B cell (primary cell): ENCODE data around the gene PEAK1. TPM values are rescaled to one million over a fixed set of nuclear protein-coding genes. Genes with fewer than 3 reads are reported as not detected.

Experiments
- ATAC-seq: fragments of 200-7000 bp; cut with Tn5 transposase; one replicate; pipeline ENCODE4 v1.10.0; 2021; ENCODE audit warnings: low read depth, mild to moderate bottlenecking, moderate number of reproducible peaks, moderate library complexity
- CTCF ChIA-PET: fragments of 350-600 bp; sonication (Branson Sonifier 250); formaldehyde crosslinking; loops from one replicate; lab custom pipeline; 2021; ENCODE audit warnings: antibody characterized with exemption, inconsistent platforms; lab: Charles Lee
- POLR2A ChIA-PET: fragments of 350-600 bp; sonication (Branson Sonifier 250); formaldehyde crosslinking; loops from one replicate; lab custom pipeline; 2021; ENCODE audit warnings: antibody characterized with exemption; lab: Charles Lee
- DNase-seq: peaks from one replicate; pipeline ENCODE4 v3.0.0; 2013
- H2AFZ ChIP-seq: 2 replicates; pipeline ENCODE4 v1.6.1; 2012; ENCODE audit warnings: mild to moderate bottlenecking, low read depth, low read length; ENCODE audit not compliant: insufficient read depth, poor library complexity, severe bottlenecking
- H3K27ac ChIP-seq, 2 donors: 1 replicate in 1 of 2; 2 replicates in 1 of 2; pipeline ENCODE4 v1.5.1; 2012 to 2013; ENCODE audit warnings: low read length in 2 of 2, mild to moderate bottlenecking in 2 of 2, moderate library complexity in 1 of 2
- H3K27me3 ChIP-seq, 4 experiments: fragments of 200-600 bp in 1 of 4; sonication (generic) in 1 of 4; replicated peaks in 1 of 4; 1 replicate in 2 of 4; 2 replicates in 2 of 4; pipeline versions ENCODE4 v1.6.1 to v1.7.0; 2013 to 2016; ENCODE audit warnings: low read length in 3 of 4, mild to moderate bottlenecking in 2 of 4, mixed read lengths in 1 of 4, moderate library complexity in 1 of 4; ENCODE audit not compliant: insufficient read depth in 4 of 4, control insufficient read depth in 3 of 4; ENCODE audit errors: control extremely low read depth in 1 of 4
- H3K36me3 ChIP-seq, 2 experiments: replicated peaks in 1 of 2; 1 replicate in 1 of 2; 2 replicates in 1 of 2; pipeline versions ENCODE4 v1.6.1 to v1.7.1; 2013; ENCODE audit warnings: low read length in 1 of 2; ENCODE audit not compliant: insufficient read depth in 2 of 2, control insufficient read depth in 1 of 2; ENCODE audit errors: control extremely low read depth in 1 of 2, extremely low read depth in 1 of 2
- H3K4me1 ChIP-seq, 2 donors: fragments of 200-600 bp in 1 of 2; sonication (generic) in 1 of 2; 1 replicate in 1 of 2; 2 replicates in 1 of 2; pipeline versions ENCODE4 v1.5.1 to v1.6.1; 2013 to 2017; ENCODE audit warnings: low read length in 2 of 2; ENCODE audit not compliant: control insufficient read depth in 2 of 2, insufficient read depth in 2 of 2
- H3K4me2 ChIP-seq: replicated peaks from 2 replicates; pipeline ENCODE3; 2012; ENCODE audit warnings: mild to moderate bottlenecking, low read depth, low read length; ENCODE audit not compliant: poor library complexity, severe bottlenecking
- H3K4me3 ChIP-seq, 5 experiments: fragments of 200-600 bp in 1 of 5; sonication (generic) in 1 of 5; 1 replicate in 3 of 5; 2 replicates in 2 of 5; pipeline versions ENCODE4 v1.5.1 to v1.7.0; 2011 to 2016; ENCODE audit warnings: low read length in 4 of 5, mild to moderate bottlenecking in 4 of 5, low read depth in 2 of 5, control low read depth in 1 of 5, moderate library complexity in 1 of 5; ENCODE audit not compliant: insufficient read depth in 1 of 5; ENCODE audit errors: control extremely low read depth in 1 of 5, extremely low read depth in 1 of 5
- H3K79me2 ChIP-seq: fragments of 200-600 bp; sonication (generic); one replicate; pipeline ENCODE4 v1.6.0; 2016; ENCODE audit warnings: low read length; ENCODE audit not compliant: control insufficient read depth, insufficient read depth
- H3K9ac ChIP-seq: fragments of 200-600 bp; sonication (generic); 2 replicates; pipeline ENCODE4 v1.6.1; 2017; ENCODE audit warnings: mild to moderate bottlenecking, low read length, moderate library complexity
- H3K9me3 ChIP-seq, 3 donors: one replicate each; pipeline versions ENCODE4 v1.6.1 to v1.7.1; 2013; ENCODE audit warnings: low read length in 2 of 3; ENCODE audit not compliant: control insufficient read depth in 2 of 3, insufficient read depth in 1 of 3; ENCODE audit errors: control extremely low read depth in 1 of 3
- H4K20me1 ChIP-seq: 2 replicates; pipeline ENCODE4 v1.6.0; 2012; ENCODE audit warnings: mild to moderate bottlenecking, low read length; ENCODE audit not compliant: insufficient read depth, control insufficient read depth, poor library complexity, severe bottlenecking
- H3K27ac Mint-ChIP-seq: one replicate; pipeline ENCODE4 v1.8.0; 2021; ENCODE audit warnings: mixed read lengths
- H3K27me3 Mint-ChIP-seq: one replicate; pipeline ENCODE4 v1.8.0; 2021; ENCODE audit warnings: mixed read lengths
- H3K4me1 Mint-ChIP-seq: one replicate; pipeline ENCODE4 v1.8.0; 2021; ENCODE audit warnings: mixed read lengths
- H3K4me3 Mint-ChIP-seq: one replicate; pipeline ENCODE4 v1.8.0; 2021; ENCODE audit warnings: mixed read lengths
- H3K9me3 Mint-ChIP-seq: one replicate; pipeline ENCODE4 v1.8.0; 2022; ENCODE audit warnings: mixed read lengths; ENCODE audit not compliant: insufficient read depth
- CTCF ChIP-seq: fragments of 200-600 bp; IDR thresholded peaks from one replicate; pipeline ENCODE4 v1.8.0; 2022; ENCODE audit warnings: antibody characterized with exemption, mild to moderate bottlenecking
- EZH2 ChIP-seq: IDR thresholded peaks from 2 replicates; pipeline ENCODE4 v1.6.1; 2012; ENCODE audit warnings: borderline replicate concordance, low read depth, mild to moderate bottlenecking, moderate library complexity, low read length; ENCODE audit not compliant: insufficient read depth, poor library complexity, severe bottlenecking
- WGBS: methylation state at CpG from one replicate; pipeline ENCODE4 v1.1.5; 2013; ENCODE audit warnings: missing lambda C conversion rate; ENCODE audit not compliant: insufficient coverage; 5-methylcytosine and 5-hydroxymethylcytosine counted together
- intact Hi-C: fragments of 100-400 bp; cut with micrococcal nuclease; formaldehyde crosslinking; loops from one replicate; pipeline ENCODE4 v1.10.0; 2022
- polyA plus RNA-seq: library from polyadenylated mRNA; depleted of rRNA; stranded (reverse); fragments of >200 nt; gene quantifications from 2 replicates; pipeline ENCODE4 v1.2.3, GENCODE V29; 2012
- total RNA-seq, 2 donors: library from RNA; stranded (reverse); fragments of 120-200 nt in 1 of 2; gene quantifications; 1 replicate in 1 of 2; 2 replicates in 1 of 2; pipeline versions ENCODE4 v1.2.3 to v1.2.4, GENCODE V29; 2013 to 2022

The PEAK1 gene
- total and polyA plus RNA-seq, 2 donors (not counting 1 experiment from before 2014, with no cell fraction given) = 13.4 to 38.0 TPM

- Mint-ChIP-seq H3K4me1 (peaks cover 82% of the 10 kb centered on the region), H3K27me3 (no peaks in the 10 kb centered on the region), H3K4me3 (no peak overlapping the region), H3K27ac (no peak overlapping the region), H3K9me3 (no peaks in the 10 kb centered on the region)
- H3K9me3 ChIP-seq = no peaks in the 10 kb centered on the region
- intact Hi-C loops = loop anchor here (5.0 kb wide), 1 partner anchor 251 kb away; the partner anchor contains the start of gene RCN2
- no CpG with 5 or more reads among the region's 3 CpGs for WGBS
- no peak overlapping the region for H3K9ac ChIP-seq
- no peak overlapping the region for H3K4me3 ChIP-seq
- no peak overlapping the region for H2AFZ ChIP-seq
- no peak for DNase-seq
- ATAC-seq = no peak
- peaks cover 89 to 91% of the 10 kb centered on the region in 2 donors for H3K4me1 ChIP-seq
- H4K20me1 ChIP-seq = no peaks in the 10 kb centered on the region
- H3K36me3 ChIP-seq = no peaks in the 10 kb centered on the region
- TF ChIP-seq CTCF (no peak), EZH2 (no peak)
- peak overlapping the region; percentile 76 to 84 for H3K27ac ChIP-seq
- POLR2A ChIA-PET = no interaction called here
- H3K79me2 ChIP-seq = peaks cover 11% of the 10 kb centered on the region
- CTCF ChIA-PET = interaction anchor here (0.9 to 14.0 kb wide), 8 partner anchors 22 to 359 kb away, joined by 3 to 252 read pairs (median 4); no protein-coding TSS in a partner anchor
- no peaks in the 10 kb centered on the region for H3K27me3 ChIP-seq
- H3K4me2 ChIP-seq = peak overlapping the region; percentile 80
These were observed 236.8 kb downstream of the PEAK1 start for GRCh38 chr15:77183066-77183465.

- TF ChIP-seq EZH2 (no peak), CTCF (no peak)
- Histone ChIP-seq H3K27ac (peak overlapping the region; percentile 76 to 84), H2AFZ (no peak overlapping the region), H3K4me3 (peak overlapping the region in 4 of 5 experiments; percentile 35 to 50 (median 41)), H3K79me2 (peaks cover 7% of the 10 kb centered on the region), H3K9ac (peak overlapping the region; percentile 51), H3K4me2 (peak overlapping the region; percentile 80), H3K27me3 (no peaks in the 10 kb centered on the region), H3K36me3 (no peaks in the 10 kb centered on the region), H3K4me1 (peaks cover 74 to 81% of the 10 kb centered on the region in 2 donors), H4K20me1 (no peaks in the 10 kb centered on the region), H3K9me3 (no peaks in the 10 kb centered on the region)
- intact Hi-C loops = loop anchor here (1.0 to 5.0 kb wide), 3 partner anchors 8 to 249 kb away; partner anchors contain the start of gene RCN2
- ATAC-seq = peak; percentile 70
- DNase-seq = peak; percentile 69
- no peaks in the 10 kb centered on the region for H3K9me3 Mint-ChIP-seq
- H3K4me3 Mint-ChIP-seq = peak overlapping the region; percentile 75
- 5% methylated on average over 3 of the region's 5 CpGs for WGBS
- H3K27me3 Mint-ChIP-seq = no peaks in the 10 kb centered on the region
- CTCF ChIA-PET = interaction anchor here (0.8 to 14.0 kb wide), 9 partner anchors 15 to 361 kb away, joined by 3 to 252 read pairs (median 4); no protein-coding TSS in a partner anchor
- H3K4me1 Mint-ChIP-seq = peaks cover 72% of the 10 kb centered on the region
- H3K27ac Mint-ChIP-seq = peak overlapping the region; percentile 88
- POLR2A ChIA-PET = interaction anchor here (1.1 kb wide), 1 partner anchor 110 kb away, joined by 3 read pairs; the partner anchor contains the start of gene TSPAN3
These were observed 238.4 kb downstream of the PEAK1 start for GRCh38 chr15:77181305-77182074.
